T47D (cell line): ENCODE data around the gene KPNA2.
"Not testable (repeated sequence)": the region's sequence is repeated elsewhere in the genome, so short reads cannot be mapped to it uniquely, and the experiment has no call there.

Experiments used
- DNase-seq, 2 experiments: peaks; one replicate each; pipeline versions ENCODE4 v3.0.0 to v3.0.0-alpha.2; 2011 to 2012; ENCODE audit warnings: low read depth in 1 of 2, low spot score in 1 of 2
- JUND ChIP-seq: IDR thresholded peaks from 2 replicates; pipeline ENCODE4 v1.6.1; 2012; ENCODE audit warnings: low read depth
- in situ Hi-C: cut with HindIII; loops from 2 replicates; pipeline ENCODE4 v1.10.0; 2016; ENCODE audit warnings: low sequenced_read_pairs, low pct_unique_long_range_greater_than_20kb

The KPNA2 gene

GRCh38 chr17:68033636-68034451 lies 1.7 kb upstream of the KPNA2 start:
- in situ Hi-C loops, result no loop called here
- TF ChIP-seq JUND, result no peak
- peak in 1 of 2 experiments; percentile 95 for DNase-seq

GRCh38 chr17:68034452-68034776 lies 1.1 kb upstream of the KPNA2 start:
- in situ Hi-C loops, result no loop called here
- TF ChIP-seq JUND, result no peak
- no peak for DNase-seq

- peak in 1 of 2 experiments; percentile 92 for DNase-seq
- in situ Hi-C loops, result no loop called here
- no peak for TF ChIP-seq JUND
Measured at GRCh38 chr17:68035131-68035522, 408 bp upstream of the KPNA2 start.

- no peak for DNase-seq
- TF ChIP-seq JUND, result no peak
- in situ Hi-C loops, result no loop called here
Measured at GRCh38 chr17:68036304-68037147, 991 bp downstream of the KPNA2 start.

GRCh38 chr17:68047153-68047846 lies 11.8 kb downstream of the KPNA2 start:
- TF ChIP-seq JUND, result no peak
- DNase-seq, result no peak
- in situ Hi-C loops, result no loop called here

GRCh38 chr17:68047890-68048542 lies 12.5 kb downstream of the KPNA2 start:
- in situ Hi-C loops, result not testable (repeated sequence)
- DNase-seq, result peak in 1 of 2 experiments; percentile 25

GRCh38 chr17:68048996-68049395 lies 13.5 kb downstream of the KPNA2 start:
- TF ChIP-seq JUND, result no peak

GRCh38 chr17:68049812-68050437 lies 14.4 kb downstream of the KPNA2 start:
- DNase-seq, in situ Hi-C loops: not testable (repeated sequence)

More at GRCh38 chr17:68048996-68049395, 13.5 kb downstream of the KPNA2 start:
- DNase-seq, result peak in 1 of 2 experiments; percentile 45
- in situ Hi-C loops, result no loop called here

GRCh38 chr17:68051321-68052312 lies 16.1 kb downstream of the KPNA2 start:
- in situ Hi-C loops, DNase-seq: not testable (repeated sequence)

GRCh38 chr17:68052810-68053209 lies 17.3 kb downstream of the KPNA2 start:
- in situ Hi-C loops, result no loop called here
- no peak for DNase-seq
- TF ChIP-seq JUND, result no peak
